SH-SY5Y (cell line): Measurements from ENCODE around the gene SYCP1.

ENCODE experiments used
- GATA2 ChIP-seq: IDR thresholded peaks from 2 replicates; pipeline ENCODE4 v1.6.1; 2011; ENCODE audit warnings: mild to moderate bottlenecking, low read depth, low read length
- GATA3 ChIP-seq: IDR thresholded peaks from 2 replicates; pipeline ENCODE4 v1.6.1; 2011; ENCODE audit warnings: low read depth, mild to moderate bottlenecking, low read length, moderate library complexity

DNA sequence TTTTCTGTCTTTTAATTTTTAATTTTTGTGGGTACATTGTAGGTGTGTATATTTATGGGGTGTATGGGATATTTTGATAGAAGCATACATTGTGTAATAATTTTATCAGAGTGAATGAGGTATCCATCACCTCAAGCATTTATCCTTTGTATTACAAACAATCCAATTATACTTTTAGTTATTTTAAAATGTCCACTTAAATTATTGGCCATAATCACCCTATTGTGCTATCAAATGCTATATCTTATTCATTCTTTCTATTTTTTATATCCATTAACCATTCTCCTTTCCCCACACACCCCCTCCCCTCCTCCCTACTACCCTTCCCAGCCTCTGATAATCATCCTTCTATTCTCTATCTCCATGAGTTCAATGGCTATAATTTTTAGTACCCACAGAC, 104.8 kb downstream of the SYCP1 start:
- no peak for TF ChIP-seq GATA3
- TF ChIP-seq GATA2: no peak
